K562 (cell line): Measurements from ENCODE around the gene REEP3. TPM values are rescaled to one million over a fixed set of nuclear protein-coding genes. Genes with fewer than 3 reads are reported as not detected.

Source experiments
- ATAC-seq: fragments of 200-7000 bp; cut with Tn5 transposase; 3 replicates; pipeline ENCODE4 v1.9.1; 2020; ENCODE audit warnings: moderate library complexity
- BruUV-seq: library from RNA; stranded (reverse); fragments of 400-500 nt; replicated peaks from 2 replicates; lab custom pipeline; 2021; lab: Mats Ljungman, UMichigan
- CTCF ChIA-PET: fragments of 300-600 bp; formaldehyde crosslinking; extraction: SDS; loops from one replicate; lab custom pipeline; 2021; ENCODE audit warnings: low intra/inter-chr PET ratio; lab: Yijun Ruan, JAX
- POLR2A ChIA-PET: fragments of 300-600, 350-650 bp; sonication (Branson Sonifier 250); formaldehyde crosslinking; extraction: SDS; loops from one replicate; lab custom pipeline; 2021; ENCODE audit warnings: antibody characterized with exemption, inconsistent platforms; lab: Yijun Ruan, JAX
- DNase-seq, 4 experiments: peaks; one replicate each; pipeline versions ENCODE4 v3.0.0 to v3.0.0-alpha.2; 2011 to 2018; ENCODE audit warnings: low spot score in 3 of 4, mixed read lengths in 3 of 4; ENCODE audit errors: extremely low read depth in 1 of 4
- FAIRE-seq: peaks from 2 replicates; lab custom pipeline; 2011; peaks lifted over from hg19 to GRCh38; lab: Jason Lieb, UNC
- H2AFZ ChIP-seq: 2 replicates; pipeline ENCODE4 v1.6.0; 2011; ENCODE audit warnings: low read depth, low read length, control low read depth, inconsistent platforms
- H3K27ac ChIP-seq: fragments of 200-600 bp; 3 replicates; pipeline ENCODE4 v1.8.0; 2011; ENCODE audit warnings: low read depth, mild to moderate bottlenecking, control low read depth, inconsistent platforms, low read length, moderate library complexity, mixed read lengths; ENCODE audit errors: extremely low read depth
- H3K27me3 ChIP-seq, 2 experiments: fragments of 300-600 bp in 1 of 2; 2 replicates in 1 of 2; 3 replicates in 1 of 2; pipeline versions ENCODE4 v1.6.0 to v1.8.0; 2011; ENCODE audit warnings: inconsistent platforms in 2 of 2, low read length in 2 of 2, mild to moderate bottlenecking in 1 of 2, mixed read lengths in 1 of 2, moderate library complexity in 1 of 2; ENCODE audit not compliant: control insufficient read depth in 2 of 2, insufficient read depth in 2 of 2
- H3K36me3 ChIP-seq: fragments of 300-600 bp; 3 replicates; pipeline ENCODE4 v1.8.0; 2011; ENCODE audit warnings: mild to moderate bottlenecking, low read length, inconsistent platforms; ENCODE audit not compliant: control insufficient read depth, insufficient read depth
- H3K4me1 ChIP-seq, 2 experiments: fragments of 200-600 bp in 1 of 2; replicated peaks in 1 of 2; 2 replicates in 1 of 2; 3 replicates in 1 of 2; pipeline versions ENCODE4 v1.5.1 to v1.8.0; 2011; ENCODE audit warnings: inconsistent platforms in 2 of 2, low read length in 2 of 2, mild to moderate bottlenecking in 1 of 2, mixed read lengths in 1 of 2, moderate library complexity in 1 of 2; ENCODE audit not compliant: control insufficient read depth in 2 of 2, insufficient read depth in 2 of 2
- H3K4me2 ChIP-seq: 2 replicates; pipeline ENCODE4 v1.6.1; 2011; ENCODE audit warnings: low read length, control low read depth, inconsistent platforms, mixed read lengths; ENCODE audit not compliant: insufficient read depth
- H3K4me3 ChIP-seq: fragments of 200-600 bp; sonication (generic), shearing (Covaris generic); 2 replicates; pipeline ENCODE4 v1.5.1; 2016; ENCODE audit warnings: control low read depth, inconsistent platforms
- H3K79me2 ChIP-seq: fragments of 200-600 bp; 3 replicates; pipeline ENCODE4 v1.8.0; 2011; ENCODE audit warnings: low read length, inconsistent platforms; ENCODE audit not compliant: control insufficient read depth, insufficient read depth
- H3K9ac ChIP-seq, 2 experiments: 2 replicates each; pipeline versions ENCODE4 v1.6.0 to v1.6.1; 2011; ENCODE audit warnings: low read depth in 2 of 2, low read length in 2 of 2, control low read depth in 1 of 2, inconsistent platforms in 1 of 2, mild to moderate bottlenecking in 1 of 2, mixed read lengths in 1 of 2; ENCODE audit not compliant: insufficient read depth in 1 of 2
- H3K9me1 ChIP-seq: one replicate; pipeline ENCODE4 v1.6.0; 2011; ENCODE audit warnings: inconsistent platforms, mild to moderate bottlenecking, low read length, moderate library complexity; ENCODE audit not compliant: control insufficient read depth, insufficient read depth
- H3K9me3 ChIP-seq: replicated peaks from 2 replicates; pipeline ENCODE4 v1.5.1; 2011; ENCODE audit warnings: low read depth, low read length, inconsistent platforms; ENCODE audit not compliant: control insufficient read depth, insufficient read depth
- H4K20me1 ChIP-seq: replicated peaks from 2 replicates; pipeline ENCODE4 v1.6.1; 2011; ENCODE audit warnings: low read length, inconsistent platforms, mixed read lengths; ENCODE audit not compliant: control insufficient read depth, insufficient read depth
- ESRRA ChIP-seq: fragments of 450-650 bp; IDR thresholded peaks from 2 replicates; pipeline ENCODE4 v1.6.1; 2014; ENCODE audit warnings: low read depth, mild to moderate bottlenecking, moderate library complexity, borderline replicate concordance
- FIP1L1 ChIP-seq: fragments of 200-400 bp; formaldehyde crosslinking; IDR thresholded peaks from 2 replicates; pipeline ENCODE4 v1.6.1; 2018; ENCODE audit warnings: mild to moderate bottlenecking, low read depth, low read length; ENCODE audit not compliant: poor library complexity, severe bottlenecking
- MAX ChIP-seq: sonication (generic); formaldehyde crosslinking; IDR thresholded peaks from 2 replicates; pipeline ENCODE4 v1.9.0; 2022; ENCODE audit warnings: mild to moderate bottlenecking, missing genetic modification reagents
- MCM2 ChIP-seq: fragments of 450-650 bp; IDR thresholded peaks from 2 replicates; pipeline ENCODE4 v1.6.1; 2017; ENCODE audit warnings: low read depth, mild to moderate bottlenecking
- MED1 ChIP-seq: sonication (generic); formaldehyde crosslinking; IDR thresholded peaks from 2 replicates; pipeline ENCODE4 v1.8.1; 2023; ENCODE audit warnings: missing genetic modification reagents, borderline replicate concordance
- NFE2L1 ChIP-seq: fragments of 450-650 bp; IDR thresholded peaks from 2 replicates; pipeline ENCODE4 v1.6.1; 2016; ENCODE audit warnings: missing genetic modification characterization, low read depth, mild to moderate bottlenecking, missing compliant biosample characterization, moderate library complexity, borderline replicate concordance
- PTBP1 ChIP-seq: fragments of 200-400 bp; formaldehyde crosslinking; IDR thresholded peaks from 2 replicates; pipeline ENCODE4 v1.6.1; 2017; ENCODE audit warnings: low read depth, low read length
- RCOR1 ChIP-seq, 2 experiments: IDR thresholded peaks; 2 replicates each; pipeline ENCODE4 v1.6.1; 2012; ENCODE audit warnings: low read depth in 2 of 2, low read length in 2 of 2, borderline replicate concordance in 1 of 2, improper control_type of control experiment in 1 of 2
- SUPT5H ChIP-seq: fragments of 450-650 bp; IDR thresholded peaks from 2 replicates; pipeline ENCODE4 v1.6.1; 2016
- TCF15 ChIP-seq: fragments of 250-450 bp; sonication (Bioruptor Pico); IDR thresholded peaks from 2 replicates; pipeline ENCODE4 v1.8.0; 2022; ENCODE audit warnings: moderate library complexity, mild to moderate bottlenecking, inconsistent platforms
- ZNF274 ChIP-seq: IDR thresholded peaks from 2 replicates; pipeline ENCODE4 v1.6.1; 2011; ENCODE audit warnings: low read depth, mild to moderate bottlenecking, low read length, moderate library complexity, borderline replicate concordance
- WGBS: fragments of 100-300 bp; shearing (Covaris generic); methylation state at CpG from one replicate; pipeline ENCODE4 v1.1.6; 2016; ENCODE audit warnings: low coverage, mixed read lengths; ENCODE audit not compliant: insufficient coverage; ENCODE audit errors: missing lambda C conversion rate; 5-methylcytosine and 5-hydroxymethylcytosine counted together
- in situ Hi-C: fragments of 300-500 bp; cut with MboI; formaldehyde crosslinking; loops from 4 replicates; pipeline ENCODE4 v1.15.0; 2018; ENCODE audit warnings: inconsistent platforms, mixed read lengths
- intact Hi-C: fragments of 100-400 bp; cut with micrococcal nuclease; formaldehyde crosslinking; loops from 2 replicates; pipeline ENCODE4 v1.14.2; 2022
- polyA plus RNA-seq, 8 experiments: library from polyadenylated mRNA; depleted of rRNA in 4 of 8; stranded (reverse) in 5 of 8; unstranded in 3 of 8; fragments of >200 nt; fragmentation: Nextera tagmentation in 2 of 8; fragmentation: Illumina TruSeq in 1 of 8; extraction: Ambion mirVana in 2 of 8; extraction: Trizol in 1 of 8; gene quantifications; 2 replicates each; pipeline versions ENCODE4 v1.2.1 to v1.2.3, GENCODE V29; 2011 to 2014; ENCODE audit warnings: inconsistent platforms in 1 of 8, missing spikeins in 1 of 8
- total RNA-seq, 7 experiments: library from RNA; depleted of rRNA in 6 of 7; stranded (reverse); fragments of >200 nt in 6 of 7; fragmentation: Illumina TruSeq in 2 of 7; extraction: Trizol in 2 of 7; gene quantifications; 2 replicates each; pipeline versions ENCODE4 v1.2.1 to v1.2.3, GENCODE V29; 2011 to 2021; ENCODE audit warnings: low replicate concordance in 1 of 7
- TF ChIP-seq, protein P1 (sequence below): sonication (generic); formaldehyde crosslinking; IDR thresholded peaks from 2 replicates; pipeline ENCODE4 v1.8.1; 2023; ENCODE audit warnings: mild to moderate bottlenecking, missing genetic modification reagents, moderate library complexity
- TF ChIP-seq, protein P2 (sequence below): fragments of 200-800 bp; sonication (Bioruptor generic); IDR thresholded peaks from 2 replicates; pipeline ENCODE4 v1.6.1; 2017; ENCODE audit warnings: missing genetic modification characterization, missing compliant biosample characterization
- TF ChIP-seq, protein P3 (sequence below): fragments of 250-450 bp; sonication (Bioruptor Pico); IDR thresholded peaks from 2 replicates; pipeline ENCODE4 v1.5.0; 2022; ENCODE audit warnings: mild to moderate bottlenecking
- TF ChIP-seq, protein P4 (sequence below): sonication (generic); formaldehyde crosslinking; IDR thresholded peaks from 2 replicates; pipeline ENCODE4 v1.8.1; 2022; ENCODE audit warnings: missing genetic modification reagents

Gene REEP3
- total and polyA plus RNA-seq, 9 of the 15 experiments (the other 6 are each of a cell fraction or from before 2014, with no cell fraction given): 3.4 to 13.4 (median 9.2) TPM

DNA sequence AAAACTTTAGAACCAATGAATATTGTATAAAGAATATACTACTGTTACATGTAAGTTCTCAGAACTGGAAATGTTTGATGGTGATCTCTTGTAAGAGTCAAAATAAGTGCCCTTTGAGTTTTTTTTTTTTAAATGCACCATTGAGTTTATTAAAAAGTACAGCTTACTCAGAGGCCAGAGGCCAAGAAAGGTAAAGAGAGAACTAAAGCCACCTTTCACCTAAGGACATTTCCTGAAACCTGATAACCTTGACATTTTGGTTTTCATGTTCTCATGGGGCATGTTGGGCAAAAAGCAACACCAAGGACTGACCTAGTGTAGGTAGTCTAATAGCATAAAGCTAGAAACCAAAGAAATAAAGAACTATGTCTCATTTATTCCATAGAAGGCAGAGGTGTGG is 27.7 kb downstream of the REEP3 start (continued):
- TF ChIP-seq PTBP1 (no peak), NFE2L1 (tag) (no peak), MED1 (CRISPR knock-in tag) (no peak), MAX (CRISPR knock-in tag) (no peak), ESRRA (no peak), SUPT5H (no peak)
- TF ChIP-seq, protein P1, sequence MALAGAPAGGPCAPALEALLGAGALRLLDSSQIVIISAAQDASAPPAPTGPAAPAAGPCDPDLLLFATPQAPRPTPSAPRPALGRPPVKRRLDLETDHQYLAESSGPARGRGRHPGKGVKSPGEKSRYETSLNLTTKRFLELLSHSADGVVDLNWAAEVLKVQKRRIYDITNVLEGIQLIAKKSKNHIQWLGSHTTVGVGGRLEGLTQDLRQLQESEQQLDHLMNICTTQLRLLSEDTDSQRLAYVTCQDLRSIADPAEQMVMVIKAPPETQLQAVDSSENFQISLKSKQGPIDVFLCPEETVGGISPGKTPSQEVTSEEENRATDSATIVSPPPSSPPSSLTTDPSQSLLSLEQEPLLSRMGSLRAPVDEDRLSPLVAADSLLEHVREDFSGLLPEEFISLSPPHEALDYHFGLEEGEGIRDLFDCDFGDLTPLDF: no peak
- TF ChIP-seq, all 486 proteins: peak for 0

- Histone ChIP-seq H4K20me1 (no peaks in the 10 kb centered on the region), H3K9me1 (no peaks in the 10 kb centered on the region), H3K27me3 (no peaks in the 10 kb centered on the region), H3K4me2 (no peak overlapping the region), H3K27ac (no peak overlapping the region), H3K4me1 (no peaks in the 10 kb centered on the region), H3K36me3 (0 out of 3 replicates have a peak, but pooled peaks cover 4% of the 10 kb centered on the region), H3K9ac (no peak overlapping the region), H2AFZ (no peak overlapping the region), H3K79me2 (no peaks in the 10 kb centered on the region), H3K4me3 (no peak overlapping the region), H3K9me3 (no peaks in the 10 kb centered on the region)
- in situ Hi-C loops: no loop called here
- BruUV-seq: no TSS peak
- ChIA-PET CTCF (no interaction called here), POLR2A (interaction anchor here (1.1 to 2.3 kb wide), 3 partner anchors 9 to 28 kb away, joined by 3 to 9 read pairs (median 3); partner anchors contain the start of gene REEP3)
- intact Hi-C loops: no loop called here
- DNase-seq (no peak), FAIRE-seq (no peak), ATAC-seq (no peak)
- 22% methylated on average over 3 of the region's 3 CpGs for WGBS
- TF ChIP-seq FIP1L1: no peak
- no peak for TF ChIP-seq ZNF274
- TF ChIP-seq, protein P2, sequence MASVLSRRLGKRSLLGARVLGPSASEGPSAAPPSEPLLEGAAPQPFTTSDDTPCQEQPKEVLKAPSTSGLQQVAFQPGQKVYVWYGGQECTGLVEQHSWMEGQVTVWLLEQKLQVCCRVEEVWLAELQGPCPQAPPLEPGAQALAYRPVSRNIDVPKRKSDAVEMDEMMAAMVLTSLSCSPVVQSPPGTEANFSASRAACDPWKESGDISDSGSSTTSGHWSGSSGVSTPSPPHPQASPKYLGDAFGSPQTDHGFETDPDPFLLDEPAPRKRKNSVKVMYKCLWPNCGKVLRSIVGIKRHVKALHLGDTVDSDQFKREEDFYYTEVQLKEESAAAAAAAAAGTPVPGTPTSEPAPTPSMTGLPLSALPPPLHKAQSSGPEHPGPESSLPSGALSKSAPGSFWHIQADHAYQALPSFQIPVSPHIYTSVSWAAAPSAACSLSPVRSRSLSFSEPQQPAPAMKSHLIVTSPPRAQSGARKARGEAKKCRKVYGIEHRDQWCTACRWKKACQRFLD: no peak
- TF ChIP-seq, protein P3, sequence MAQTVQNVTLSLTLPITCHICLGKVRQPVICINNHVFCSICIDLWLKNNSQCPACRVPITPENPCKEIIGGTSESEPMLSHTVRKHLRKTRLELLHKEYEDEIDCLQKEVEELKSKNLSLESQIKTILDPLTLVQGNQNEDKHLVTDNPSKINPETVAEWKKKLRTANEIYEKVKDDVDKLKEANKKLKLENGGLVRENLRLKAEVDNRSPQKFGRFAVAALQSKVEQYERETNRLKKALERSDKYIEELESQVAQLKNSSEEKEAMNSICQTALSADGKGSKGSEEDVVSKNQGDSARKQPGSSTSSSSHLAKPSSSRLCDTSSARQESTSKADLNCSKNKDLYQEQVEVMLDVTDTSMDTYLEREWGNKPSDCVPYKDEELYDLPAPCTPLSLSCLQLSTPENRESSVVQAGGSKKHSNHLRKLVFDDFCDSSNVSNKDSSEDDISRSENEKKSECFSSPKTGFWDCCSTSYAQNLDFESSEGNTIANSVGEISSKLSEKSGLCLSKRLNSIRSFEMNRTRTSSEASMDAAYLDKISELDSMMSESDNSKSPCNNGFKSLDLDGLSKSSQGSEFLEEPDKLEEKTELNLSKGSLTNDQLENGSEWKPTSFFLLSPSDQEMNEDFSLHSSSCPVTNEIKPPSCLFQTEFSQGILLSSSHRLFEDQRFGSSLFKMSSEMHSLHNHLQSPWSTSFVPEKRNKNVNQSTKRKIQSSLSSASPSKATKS (CRISPR knock-in tag): no peak
- TF ChIP-seq, protein P4, sequence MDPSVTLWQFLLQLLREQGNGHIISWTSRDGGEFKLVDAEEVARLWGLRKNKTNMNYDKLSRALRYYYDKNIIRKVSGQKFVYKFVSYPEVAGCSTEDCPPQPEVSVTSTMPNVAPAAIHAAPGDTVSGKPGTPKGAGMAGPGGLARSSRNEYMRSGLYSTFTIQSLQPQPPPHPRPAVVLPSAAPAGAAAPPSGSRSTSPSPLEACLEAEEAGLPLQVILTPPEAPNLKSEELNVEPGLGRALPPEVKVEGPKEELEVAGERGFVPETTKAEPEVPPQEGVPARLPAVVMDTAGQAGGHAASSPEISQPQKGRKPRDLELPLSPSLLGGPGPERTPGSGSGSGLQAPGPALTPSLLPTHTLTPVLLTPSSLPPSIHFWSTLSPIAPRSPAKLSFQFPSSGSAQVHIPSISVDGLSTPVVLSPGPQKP: no peak
- TF ChIP-seq RCOR1 (IDR thresholded peaks at IDR 0.05; ENCODE audit: borderline replicate concordance in 1 of 2, low read depth in 2 of 2, low read length in 2 of 2): no peak
- TF ChIP-seq MCM2: no peak
- no peak for TF ChIP-seq TCF15 (CRISPR knock-in tag)
These were observed 28.6 kb downstream of the REEP3 start for GRCh38 chr10:63549810-63550209.
